Upper lobe of left lung (tissue), 6 donors: ENCODE measurements around the gene DLST. TPM values are rescaled to one million over a fixed set of nuclear protein-coding genes. Genes with fewer than 3 reads are reported as not detected.
"Not testable (repeated sequence)": the region's sequence is repeated elsewhere in the genome, so short reads cannot be mapped to it uniquely, and the experiment has no call there.

ENCODE experiments used
- ATAC-seq, 2 donors: fragments of 200-7000 bp; cut with Tn5 transposase; one replicate each; pipeline ENCODE4 v1.9.1; 2022; ENCODE audit warnings: mild to moderate bottlenecking in 2 of 2, moderate library complexity in 2 of 2; ENCODE audit not compliant: low FRiP score in 2 of 2
- DNase-seq, 2 donors: peaks; one replicate each; pipeline ENCODE4 v3.0.0-alpha.2; 2019 to 2020
- H3K27ac ChIP-seq, 4 donors: fragments of 200-600 bp; sonication (generic); one replicate each; pipeline ENCODE4 v1.5.1; 2016 to 2019
- H3K27me3 ChIP-seq, 4 donors: fragments of 200-600 bp; sonication (generic); one replicate each; pipeline ENCODE4 v1.5.1; 2017 to 2019
- H3K36me3 ChIP-seq, 4 donors: fragments of 200-600 bp; sonication (generic); one replicate each; pipeline ENCODE4 v1.5.1; 2016 to 2019
- H3K4me1 ChIP-seq, 4 donors: fragments of 200-600 bp; sonication (generic); one replicate each; pipeline ENCODE4 v1.5.1; 2018 to 2019
- H3K4me3 ChIP-seq, 4 donors: fragments of 200-600 bp; sonication (generic); one replicate each; pipeline ENCODE4 v1.5.1; 2017 to 2019; ENCODE audit warnings: mild to moderate bottlenecking in 2 of 4, moderate library complexity in 1 of 4
- H3K9me3 ChIP-seq, 4 donors: fragments of 200-600 bp; sonication (generic); one replicate each; pipeline ENCODE4 v1.5.1; 2018 to 2019
- CTCF ChIP-seq, 6 experiments: fragments of 450-650 bp in 4 of 6; fragments of 200-600 bp in 2 of 6; sonication (generic) in 2 of 6; IDR thresholded peaks; one replicate each; pipeline ENCODE4 v1.5.1; 2016 to 2019; ENCODE audit warnings: antibody characterized with exemption in 6 of 6
- EP300 ChIP-seq, 4 donors: sonication (generic); formaldehyde crosslinking; IDR thresholded peaks; one replicate each; pipeline ENCODE4 v1.5.1; 2017; ENCODE audit warnings: antibody characterized with exemption in 4 of 4, control low read depth in 2 of 4
- POLR2A ChIP-seq, 4 donors: fragments of 450-650 bp; IDR thresholded peaks; one replicate each; pipeline ENCODE4 v1.5.1; 2016 to 2017; ENCODE audit warnings: antibody characterized with exemption in 4 of 4, mild to moderate bottlenecking in 2 of 4
- POLR2AphosphoS5 ChIP-seq, 2 donors: sonication (generic); formaldehyde crosslinking; IDR thresholded peaks; one replicate each; pipeline ENCODE4 v1.5.1; 2017; ENCODE audit warnings: antibody characterized with exemption in 2 of 2
- whole genome bisulfite sequencing, 2 donors: methylation state at CpG; one replicate each; pipeline ENCODE4 v1.1.5; 2017 to 2018; 5-methylcytosine and 5-hydroxymethylcytosine counted together
- total RNA-seq, 6 donors: library from RNA; depleted of rRNA in 4 of 6; stranded (reverse); fragments of >200 nt in 4 of 6; gene quantifications; one replicate each; pipeline versions ENCODE4 v1.1.0 to v1.2.1, GENCODE V29; 2016 to 2021
- donor health status: DM: no; HTN: no; CAD: no; lungs with moderate emphysema.
- donor health status: DM: no; HTN: yes; CAD: no; lungs with severe emphysema.

Gene DLST
- total RNA-seq, 6 donors from 2014 or later: 81.0 to 95.3 (median 83.1) TPM

GRCh38 chr14:74922752-74923401 is 41.2 kb downstream of the DLST start, which contains the start of gene RPS6KL1:
TSS of gene RPS6KL1 (minus strand) at chr14:74923260. CDS start at chr14:74921541, 1,719 bp downstream.
- H3K27ac ChIP-seq: peak within 1 kb of the TSS in 2 of 4 donors; percentile 17 to 75
- peaks cover 9 to 20% (median 11%) of the 10 kb centered on the region in 4 donors for H3K4me1 ChIP-seq
- H3K9me3 ChIP-seq: no peaks in the 10 kb centered on the region
- WGBS, 2 donors: 15 to 41% methylated on average over 3 to 30 of the region's 51 CpGs
- peak; percentile 88 to 95 for DNase-seq
- peak within 1 kb of the TSS; percentile 56 to 66 (median 62) for H3K4me3 ChIP-seq
- no peak for TF ChIP-seq EP300 (IDR thresholded peaks at IDR 0.05)
- peak in 1 of 2 donors; percentile 28 for TF ChIP-seq POLR2AphosphoS5 (IDR thresholded peaks at IDR 0.05)
- peak in 1 of 6 experiments; percentile 9 for TF ChIP-seq CTCF (IDR thresholded peaks at IDR 0.05)
- peak in 1 of 4 donors; percentile 12 for TF ChIP-seq POLR2A (IDR thresholded peaks at IDR 0.05)
- H3K36me3 ChIP-seq: no peaks in the 10 kb centered on the region
- ATAC-seq: peak; percentile 90 to 96
- no peaks in the 10 kb centered on the region for H3K27me3 ChIP-seq

GRCh38 chr14:74924061-74924460 is 42.3 kb downstream of the DLST start:
- 84 to 89% methylated on average over 11 of the region's 11 CpGs for WGBS, 2 donors
- ATAC-seq (no peak), DNase-seq (no peak)
- H3K27ac ChIP-seq: no peak overlapping the region
- H3K9me3 ChIP-seq: no peaks in the 10 kb centered on the region
- peaks cover 6 to 15% (median 10%) of the 10 kb centered on the region in 4 donors for H3K4me1 ChIP-seq
- no peaks in the 10 kb centered on the region for H3K36me3 ChIP-seq
- TF ChIP-seq POLR2AphosphoS5 (IDR thresholded peaks at IDR 0.05): no peak
- no peak for TF ChIP-seq CTCF (IDR thresholded peaks at IDR 0.05)
- no peak for TF ChIP-seq EP300 (IDR thresholded peaks at IDR 0.05)
- TF ChIP-seq POLR2A (IDR thresholded peaks at IDR 0.05): no peak
- no peak overlapping the region for H3K4me3 ChIP-seq
- H3K27me3 ChIP-seq: no peaks in the 10 kb centered on the region

GRCh38 chr14:74927225-74927624 is 45.5 kb downstream of the DLST start:
- Histone ChIP-seq H3K36me3 (no peaks in the 10 kb centered on the region), H3K27ac (no peak overlapping the region), H3K9me3 (no peaks in the 10 kb centered on the region), H3K4me3 (no peak overlapping the region), H3K27me3 (no peaks in the 10 kb centered on the region), H3K4me1 (peaks cover 6 to 16% (median 10%) of the 10 kb centered on the region in 4 donors)
- DNase-seq (no peak), ATAC-seq (no peak)
- 74% methylated on average over 6 of the region's 6 CpGs for WGBS, 2 donors
- TF ChIP-seq POLR2A (IDR thresholded peaks at IDR 0.05): no peak
- no peak for TF ChIP-seq CTCF (IDR thresholded peaks at IDR 0.05)
- no peak for TF ChIP-seq EP300 (IDR thresholded peaks at IDR 0.05)
- no peak for TF ChIP-seq POLR2AphosphoS5 (IDR thresholded peaks at IDR 0.05)

GRCh38 chr14:74929242-74929641 is 47.5 kb downstream of the DLST start:
- 52 to 74% methylated on average over 6 of the region's 6 CpGs for WGBS, 2 donors

DNA sequence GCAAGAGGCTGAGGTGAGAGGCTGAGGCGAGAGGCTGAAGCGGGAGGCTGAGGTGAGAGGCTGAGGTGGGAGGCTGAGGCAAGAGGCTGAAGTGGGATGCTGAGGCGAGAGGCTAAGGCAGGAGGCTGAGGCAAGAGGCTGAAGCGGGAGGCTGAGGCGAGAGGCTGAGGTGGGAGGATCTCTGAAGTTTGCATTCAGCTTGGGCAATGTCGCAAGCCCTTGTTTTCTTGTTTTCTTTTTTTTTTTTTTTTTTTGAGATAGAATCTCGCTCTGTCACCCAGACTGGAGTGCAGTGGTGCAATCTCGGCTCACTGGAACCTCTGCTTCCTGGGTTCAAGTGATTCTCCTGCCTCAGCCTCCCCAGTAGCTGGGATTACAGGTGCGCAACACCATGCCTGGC is 50.0 kb downstream of the DLST start:
- H3K27me3 ChIP-seq, DNase-seq, H3K27ac ChIP-seq, H3K4me3 ChIP-seq, ATAC-seq, H3K9me3 ChIP-seq, H3K36me3 ChIP-seq: not testable (repeated sequence)
- peaks cover 6 to 26% (median 10%) of the 10 kb centered on the region in 4 donors for H3K4me1 ChIP-seq
- 72 to 81% methylated on average over 9 of the region's 9 CpGs for WGBS, 2 donors

More at GRCh38 chr14:74929242-74929641, 47.5 kb downstream of the DLST start:
- DNase-seq (no peak), ATAC-seq (no peak)
- Histone ChIP-seq H3K4me1 (peaks cover 2 to 16% (median 5%) of the 10 kb centered on the region in 4 donors), H3K4me3 (no peak overlapping the region), H3K27me3 (no peaks in the 10 kb centered on the region), H3K36me3 (no peaks in the 10 kb centered on the region), H3K9me3 (no peaks in the 10 kb centered on the region), H3K27ac (no peak overlapping the region)
- TF ChIP-seq CTCF (IDR thresholded peaks at IDR 0.05) (no peak), POLR2A (IDR thresholded peaks at IDR 0.05) (no peak), EP300 (IDR thresholded peaks at IDR 0.05) (no peak), POLR2AphosphoS5 (IDR thresholded peaks at IDR 0.05) (no peak)
